H1 (cell line): Measurements from ENCODE around the gene SHISAL1. TPM values are rescaled to one million over a fixed set of nuclear protein-coding genes. Genes with fewer than 3 reads are reported as not detected.

Source experiments
- CTCF ChIA-PET: fragments of 300-600 bp; sonication (Branson Sonifier 250); formaldehyde crosslinking; loops from one replicate; lab custom pipeline; 2021; ENCODE audit not compliant: partially characterized antibody; lab: Charles Lee
- POLR2A ChIA-PET: fragments of 300-600 bp; sonication (Branson Sonifier 250); formaldehyde crosslinking; loops from one replicate; lab custom pipeline; 2021; ENCODE audit warnings: inconsistent platforms; ENCODE audit not compliant: partially characterized antibody; lab: Charles Lee
- DNase-seq, 2 experiments: peaks; one replicate each; pipeline versions ENCODE4 v3.0.0 to v3.0.0-alpha.2; 2010 to 2022; ENCODE audit warnings: low spot score in 2 of 2, low read depth in 1 of 2, mixed read lengths in 1 of 2
- FAIRE-seq: peaks from 2 replicates; lab custom pipeline; 2011; peaks lifted over from hg19 to GRCh38; lab: Jason Lieb, UNC
- H2AFZ ChIP-seq: 2 replicates; pipeline ENCODE4 v1.8.1; 2012; ENCODE audit warnings: low read length, inconsistent platforms
- H2AK5ac ChIP-seq: 2 replicates; pipeline ENCODE4 v1.6.1; 2013; ENCODE audit warnings: low read depth, low read length
- H2BK120ac ChIP-seq: replicated peaks from 2 replicates; pipeline ENCODE3; 2013; ENCODE audit warnings: low read depth, low read length, inconsistent platforms
- H2BK12ac ChIP-seq: 2 replicates; pipeline ENCODE4 v1.6.1; 2013; ENCODE audit warnings: low read depth, low read length
- H2BK15ac ChIP-seq: 2 replicates; pipeline ENCODE4 v1.6.1; 2013; ENCODE audit warnings: low read length
- H2BK20ac ChIP-seq: 2 replicates; pipeline ENCODE4 v1.6.1; 2013; ENCODE audit warnings: low read length
- H2BK5ac ChIP-seq: 2 replicates; pipeline ENCODE4 v1.6.1; 2013; ENCODE audit warnings: low read depth, low read length
- H3K14ac ChIP-seq: 2 replicates; pipeline ENCODE4 v1.6.1; 2013; ENCODE audit warnings: inconsistent platforms; ENCODE audit not compliant: insufficient read length
- H3K18ac ChIP-seq: 2 replicates; pipeline ENCODE4 v1.6.1; 2013; ENCODE audit warnings: low read length; ENCODE audit errors: extremely low read depth
- H3K23ac ChIP-seq: 2 replicates; pipeline ENCODE4 v1.6.1; 2013; ENCODE audit warnings: inconsistent platforms; ENCODE audit not compliant: insufficient read length
- H3K23me2 ChIP-seq: 2 replicates; pipeline ENCODE4 v1.6.1; 2013; ENCODE audit warnings: low read depth, low read length
- H3K27ac ChIP-seq: 2 replicates; pipeline ENCODE4 v1.6.1; 2011; ENCODE audit warnings: low read depth, low read length, inconsistent platforms
- H3K27me3 ChIP-seq, 4 experiments: replicated peaks in 1 of 4; 1 replicate in 1 of 4; 2 replicates in 3 of 4; pipeline versions ENCODE4 v1.6.1 to v1.8.1; 2011 to 2013; ENCODE audit warnings: low read length in 3 of 4, mild to moderate bottlenecking in 3 of 4, inconsistent platforms in 2 of 4, mixed read lengths in 2 of 4, moderate library complexity in 1 of 4; ENCODE audit not compliant: control insufficient read depth in 3 of 4, insufficient read depth in 3 of 4; ENCODE audit errors: extremely low read depth in 1 of 4
- H3K36me3 ChIP-seq, 4 experiments: 2 replicates each; pipeline versions ENCODE4 v1.6.1 to v1.8.1; 2011 to 2013; ENCODE audit warnings: mild to moderate bottlenecking in 4 of 4, low read length in 3 of 4, moderate library complexity in 2 of 4, control low read depth in 1 of 4, inconsistent platforms in 1 of 4; ENCODE audit not compliant: insufficient read depth in 4 of 4, control insufficient read depth in 2 of 4
- H3K4ac ChIP-seq: replicated peaks from 2 replicates; pipeline ENCODE3; 2013; ENCODE audit warnings: low read length, low read depth, mixed read lengths, inconsistent platforms; ENCODE audit not compliant: insufficient read length
- H3K4me1 ChIP-seq, 4 experiments: replicated peaks in 1 of 4; 1 replicate in 1 of 4; 2 replicates in 3 of 4; pipeline versions ENCODE4 v1.6.1 to v1.8.1; 2011 to 2013; ENCODE audit warnings: low read length in 3 of 4, inconsistent platforms in 2 of 4, mixed read lengths in 1 of 4; ENCODE audit not compliant: insufficient read depth in 4 of 4, control insufficient read depth in 3 of 4
- H3K4me2 ChIP-seq, 2 experiments: 2 replicates each; pipeline versions ENCODE4 v1.6.1 to v1.8.1; 2011 to 2013; ENCODE audit warnings: low read depth in 2 of 2, low read length in 2 of 2, control low read depth in 1 of 2, inconsistent platforms in 1 of 2, mild to moderate bottlenecking in 1 of 2; ENCODE audit not compliant: insufficient read depth in 1 of 2
- H3K4me3 ChIP-seq, 4 experiments: fragments of 200-600, 300-600 bp in 1 of 4; sonication (generic), shearing (Covaris generic), sonication (Bioruptor Twin) in 1 of 4; 2 replicates each; pipeline versions ENCODE4 v1.5.1 to v1.8.1; 2011 to 2016; ENCODE audit warnings: low read length in 4 of 4, low read depth in 3 of 4, control low read depth in 2 of 4, inconsistent platforms in 2 of 4, mild to moderate bottlenecking in 2 of 4, mixed read lengths in 1 of 4, moderate library complexity in 1 of 4; ENCODE audit not compliant: insufficient read depth in 2 of 4; ENCODE audit errors: extremely low read depth in 1 of 4
- H3K56ac ChIP-seq: replicated peaks from 2 replicates; pipeline ENCODE3; 2013; ENCODE audit warnings: low read depth, mild to moderate bottlenecking, mixed read lengths, low read length, inconsistent platforms; ENCODE audit not compliant: insufficient read length
- H3K79me1 ChIP-seq: 2 replicates; pipeline ENCODE4 v1.6.1; 2013; ENCODE audit warnings: low read depth, low read length, control low read depth
- H3K79me2 ChIP-seq, 2 experiments: 2 replicates each; pipeline versions ENCODE4 v1.6.1 to v1.8.1; 2012 to 2013; ENCODE audit warnings: low read length in 2 of 2, mild to moderate bottlenecking in 2 of 2, inconsistent platforms in 1 of 2; ENCODE audit not compliant: insufficient read depth in 2 of 2, control insufficient read depth in 1 of 2
- H3K9ac ChIP-seq, 4 experiments: replicated peaks in 1 of 4; 1 replicate in 1 of 4; 2 replicates in 3 of 4; pipeline versions ENCODE4 v1.6.1 to v1.8.1; 2011 to 2013; ENCODE audit warnings: low read depth in 3 of 4, low read length in 3 of 4, control low read depth in 2 of 4, mild to moderate bottlenecking in 2 of 4, moderate library complexity in 2 of 4, inconsistent platforms in 1 of 4; ENCODE audit errors: extremely low read depth in 1 of 4
- H3K9me3 ChIP-seq, 2 experiments: 2 replicates each; pipeline versions ENCODE4 v1.6.1 to v1.8.1; 2012 to 2013; ENCODE audit warnings: mild to moderate bottlenecking in 2 of 2, moderate library complexity in 2 of 2, control low read depth in 1 of 2, inconsistent platforms in 1 of 2, low read depth in 1 of 2, low read length in 1 of 2, mixed read lengths in 1 of 2; ENCODE audit not compliant: insufficient read depth in 2 of 2
- H4K20me1 ChIP-seq, 2 experiments: replicated peaks in 1 of 2; 2 replicates each; pipeline versions ENCODE3 to v1.8.1; 2011 to 2013; ENCODE audit warnings: inconsistent platforms in 2 of 2, low read length in 2 of 2, mild to moderate bottlenecking in 1 of 2; ENCODE audit not compliant: insufficient read depth in 2 of 2, control insufficient read depth in 1 of 2
- H4K5ac ChIP-seq: 2 replicates; pipeline ENCODE4 v1.6.1; 2013; ENCODE audit warnings: low read length, low read depth, mixed read lengths, inconsistent platforms; ENCODE audit not compliant: insufficient read length
- H4K8ac ChIP-seq: 2 replicates; pipeline ENCODE4 v1.8.0; 2013; ENCODE audit warnings: mild to moderate bottlenecking, moderate library complexity, low read length, inconsistent platforms; ENCODE audit not compliant: insufficient read depth; ENCODE audit errors: extremely low read depth
- H4K91ac ChIP-seq: replicated peaks from 2 replicates; pipeline ENCODE3; 2013; ENCODE audit warnings: low read length, mixed read lengths, inconsistent platforms; ENCODE audit not compliant: insufficient read length
- BCL11A ChIP-seq, 2 experiments: IDR thresholded peaks; one replicate each; pipeline ENCODE4 v1.6.1; 2011; ENCODE audit warnings: low read depth in 2 of 2, low read length in 2 of 2, mild to moderate bottlenecking in 2 of 2
- BRCA1 ChIP-seq: IDR thresholded peaks from 2 replicates; pipeline ENCODE4 v1.6.1; 2012; ENCODE audit warnings: low read depth, low read length, improper control_type of control experiment
- CBX5 ChIP-seq: fragments of 300-800, 300-1000 bp; sonication (generic); IDR thresholded peaks from 2 replicates; pipeline ENCODE4 v1.7.1; 2016; ENCODE audit warnings: antibody characterized with exemption, low read length, low read depth
- CTCF ChIP-seq, 3 experiments: IDR thresholded peaks; 1 replicate in 2 of 3; 2 replicates in 1 of 3; pipeline versions ENCODE4 v1.5.1 to v1.6.1; 2011; ENCODE audit warnings: low read length in 3 of 3, mild to moderate bottlenecking in 3 of 3, inconsistent platforms in 2 of 3, low read depth in 1 of 3, moderate library complexity in 1 of 3; ENCODE audit not compliant: insufficient read depth in 1 of 3; ENCODE audit errors: control extremely low read depth in 1 of 3
- FOSL1 ChIP-seq: IDR thresholded peaks from 2 replicates; pipeline ENCODE4 v1.6.1; 2011; ENCODE audit warnings: mild to moderate bottlenecking, low read depth, low read length, moderate library complexity; ENCODE audit not compliant: insufficient read depth
- KDM1A ChIP-seq: fragments of 200-600, 300-600 bp; sonication (generic); IDR thresholded peaks from 2 replicates; pipeline ENCODE4 v1.7.1; 2016; ENCODE audit warnings: mild to moderate bottlenecking, low read length, borderline replicate concordance
- NANOG ChIP-seq: IDR thresholded peaks from 2 replicates; pipeline ENCODE4 v1.6.1; 2011; ENCODE audit warnings: low read length, low read depth, mild to moderate bottlenecking, inconsistent platforms; ENCODE audit not compliant: insufficient read depth, poor library complexity, severe bottlenecking
- POU5F1 ChIP-seq: IDR thresholded peaks from 2 replicates; pipeline ENCODE4 v1.6.1; 2011; ENCODE audit warnings: low read depth, mild to moderate bottlenecking, low read length, moderate library complexity
- TBP ChIP-seq: IDR thresholded peaks from 2 replicates; pipeline ENCODE4 v1.6.1; 2011; ENCODE audit warnings: low read depth, low read length, improper control_type of control experiment
- WGBS, 2 experiments: shearing (Covaris generic) in 1 of 2; methylation state at CpG; one replicate each; pipeline versions ENCODE4 v1.1.6 to v1.1.7; 2013 to 2015; ENCODE audit warnings: low lambda C conversion rate in 2 of 2, mixed read lengths in 2 of 2, inconsistent platforms in 1 of 2, low coverage in 1 of 2, missing lambda C conversion rate in 1 of 2; ENCODE audit not compliant: insufficient replicate concordance in 2 of 2, insufficient coverage in 1 of 2, insufficient read length in 1 of 2; ENCODE audit errors: extremely low coverage in 1 of 2, missing lambda C conversion rate in 1 of 2; 5-methylcytosine and 5-hydroxymethylcytosine counted together
- polyA plus RNA-seq, 7 experiments: library from polyadenylated mRNA; depleted of rRNA in 3 of 7; stranded (reverse) in 5 of 7; unstranded in 2 of 7; fragments of >200 nt in 5 of 7; fragments of 200-250 nt in 2 of 7; gene quantifications; 1 replicate in 5 of 7; 2 replicates in 1 of 7; 4 replicates in 1 of 7; pipeline versions ENCODE4 v1.2.1 to v1.2.3, GENCODE V29; 2011 to 2013; ENCODE audit warnings: missing spikeins in 2 of 7, mixed read lengths in 2 of 7
- total RNA-seq: library from RNA; stranded (reverse); fragmentation: NEBNext Ultra II Directional; extraction: Animal tissue kit (Norgen Biotek cat#: 25700); gene quantifications from 2 replicates; pipeline ENCODE4 v1.2.1, GENCODE V29; 2021

Gene SHISAL1
- total and polyA plus RNA-seq, 2 of the 8 experiments (the other 6 are each of a cell fraction or from before 2014, with no cell fraction given) = 3.7 to 5.8 TPM

DNA sequence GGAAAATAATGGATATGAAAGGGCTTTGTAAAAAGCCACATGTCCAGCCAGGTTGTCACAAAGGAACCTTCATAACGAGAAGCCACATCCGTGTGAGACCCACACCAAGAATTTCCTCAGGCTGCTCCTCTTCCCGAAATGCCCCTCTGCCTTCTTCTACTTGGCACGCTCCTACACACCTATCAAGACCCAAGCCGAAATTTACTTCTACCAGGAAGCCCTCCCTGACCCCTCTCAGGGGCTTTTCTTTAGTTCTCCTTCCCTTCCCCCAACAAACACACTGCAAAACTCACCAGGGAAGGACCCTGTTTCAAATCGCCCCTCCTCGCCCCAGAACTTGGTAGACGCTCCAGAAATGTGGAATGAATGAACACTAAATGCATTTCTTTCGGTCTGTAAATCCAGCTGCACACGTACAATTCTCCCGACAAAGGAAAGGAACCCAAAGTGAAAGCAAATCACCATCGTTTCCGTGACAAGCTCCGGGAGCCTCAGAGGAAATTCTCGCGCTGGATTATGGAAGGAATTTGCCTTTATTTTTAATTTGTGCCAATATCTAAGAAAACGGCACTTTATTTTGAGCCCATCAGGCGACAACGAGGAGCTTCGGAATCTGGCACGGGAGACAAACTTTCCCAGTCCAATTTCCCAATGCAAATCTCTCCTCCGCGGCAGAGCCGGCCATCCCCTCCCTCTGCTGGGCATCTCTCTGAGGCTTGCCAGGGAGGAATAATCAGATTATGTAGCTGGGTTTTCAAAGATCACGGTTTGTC is 13.2 kb upstream of the SHISAL1 start:
- no peak overlapping the region for H3K56ac ChIP-seq
- H2AK5ac ChIP-seq = no peak overlapping the region
- H3K9me3 ChIP-seq = no peaks in the 10 kb centered on the region
- H2BK120ac ChIP-seq = no peak overlapping the region
- 75% methylated on average over 25 of the region's 25 CpGs; no CpG with 5 or more reads in 1 of the 2 experiments for WGBS, 2 experiments
- H2AFZ ChIP-seq = peak overlapping the region; percentile 0; the same call in 1 of the 2 replicates
- H2BK12ac ChIP-seq = no peak overlapping the region
- H4K8ac ChIP-seq = no peak overlapping the region
- no peaks in the 10 kb centered on the region for H4K20me1 ChIP-seq
- H3K79me2 ChIP-seq = no peaks in the 10 kb centered on the region
- H3K36me3 ChIP-seq = no peaks in the 10 kb centered on the region
- H3K23ac ChIP-seq = no peak overlapping the region
- H3K23me2 ChIP-seq = peaks cover 14% of the 10 kb centered on the region; the same call in 1 of the 2 replicates
- no peak overlapping the region for H4K91ac ChIP-seq
- no peak overlapping the region for H3K4me3 ChIP-seq
- H3K18ac ChIP-seq = no peak overlapping the region; the same call in 1 of the 2 replicates
- H3K14ac ChIP-seq = no peak overlapping the region
- H3K27me3 ChIP-seq = peaks cover 0 to 21% (median 17%) of the 10 kb centered on the region in 4 experiments; a peak in 6 of 7 replicates
- no peak overlapping the region for H3K27ac ChIP-seq
- peaks cover 0 to 29% (median 16%) of the 10 kb centered on the region in 4 experiments; a peak in 6 of 7 replicates for H3K4me1 ChIP-seq
- ChIA-PET POLR2A (interaction anchor here (0.5 to 1.1 kb wide), 4 partner anchors 9 to 243 kb away, joined by 3 read pairs; no protein-coding TSS in a partner anchor), CTCF (interaction anchor here (0.6 to 1.7 kb wide), 7 partner anchors 22 to 697 kb away, joined by 3 to 6 read pairs (median 3); no protein-coding TSS in a partner anchor)
- no peak overlapping the region for H3K9ac ChIP-seq
- peak overlapping the region; percentile 32 to 44; a peak in 1 of 4 replicates for H3K4me2 ChIP-seq
- DNase-seq = no peak
- H4K5ac ChIP-seq = no peak overlapping the region
- no peaks in the 10 kb centered on the region for H3K79me1 ChIP-seq
- no peak overlapping the region for H2BK5ac ChIP-seq
- H2BK15ac ChIP-seq = no peak overlapping the region
- FAIRE-seq = no peak
- no peak overlapping the region for H3K4ac ChIP-seq
- H2BK20ac ChIP-seq = no peak overlapping the region
- TF ChIP-seq CTCF (IDR thresholded peaks at IDR 0.05; ENCODE audit: control extremely low read depth in 1 of 3, insufficient read depth in 1 of 3, low read depth in 1 of 3, low read length in 3 of 3) (no peak), NANOG (no peak), KDM1A (no peak), BRCA1 (no peak), FOSL1 (no peak), TBP (no peak), BCL11A (IDR thresholded peaks at IDR 0.05; ENCODE audit: low read depth in 2 of 2, low read length in 2 of 2) (no peak), CBX5 (no peak), POU5F1 (no peak)
